Mammary epithelial cell (primary cell): Measurements from ENCODE around the gene ARMC9.

Source experiments
- EZH2 ChIP-seq: IDR thresholded peaks from 2 replicates; pipeline ENCODE4 v1.6.1; 2012; ENCODE audit warnings: low read length, inconsistent platforms, borderline replicate concordance
- TF ChIP-seq, protein P1 (sequence below), 2 donors: IDR thresholded peaks in 1 of 2; conservative IDR thresholded peaks in 1 of 2; 2 replicates each; pipeline ENCODE4 v1.5.1; 2011 to 2012; ENCODE audit warnings: inconsistent platforms in 2 of 2, low read length in 2 of 2, mild to moderate bottlenecking in 2 of 2, control low read depth in 1 of 2, low read depth in 1 of 2; ENCODE audit not compliant: insufficient read depth in 1 of 2; ENCODE audit errors: extremely low read depth in 1 of 2

DNA sequence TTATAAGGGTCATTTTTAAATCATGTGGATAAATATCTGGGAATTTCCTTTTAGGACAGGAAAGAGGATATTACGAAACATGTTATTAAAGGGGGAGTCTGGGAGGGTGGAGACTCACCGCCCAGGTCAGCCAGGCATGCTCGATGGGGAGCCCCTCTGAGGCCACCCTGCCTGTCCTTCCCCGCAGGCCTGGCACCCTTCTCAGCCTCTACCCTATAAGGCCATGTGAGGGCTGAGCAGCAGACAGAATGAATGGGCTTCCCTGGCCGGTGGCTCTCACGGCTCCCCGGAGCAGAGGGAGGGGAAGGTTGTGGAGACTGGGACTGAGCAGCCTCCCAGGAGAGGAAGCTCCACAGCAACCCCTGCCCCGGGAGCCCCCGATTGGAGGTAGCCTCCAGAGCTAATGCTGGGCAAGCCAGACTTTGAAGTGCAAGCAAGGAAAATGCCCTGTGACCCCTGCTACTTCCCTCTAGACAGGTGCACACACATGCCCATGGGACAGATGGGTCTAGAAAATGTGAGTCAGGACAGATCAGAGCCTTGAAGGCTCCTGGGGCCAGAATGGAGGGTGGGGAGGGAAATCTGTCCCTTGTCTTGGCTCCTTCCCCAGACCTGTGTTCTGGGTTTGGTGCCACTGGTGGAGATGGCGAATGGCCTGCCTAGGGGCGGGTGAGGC is 13.2 kb upstream of the ARMC9 start:
- TF ChIP-seq, protein P1, sequence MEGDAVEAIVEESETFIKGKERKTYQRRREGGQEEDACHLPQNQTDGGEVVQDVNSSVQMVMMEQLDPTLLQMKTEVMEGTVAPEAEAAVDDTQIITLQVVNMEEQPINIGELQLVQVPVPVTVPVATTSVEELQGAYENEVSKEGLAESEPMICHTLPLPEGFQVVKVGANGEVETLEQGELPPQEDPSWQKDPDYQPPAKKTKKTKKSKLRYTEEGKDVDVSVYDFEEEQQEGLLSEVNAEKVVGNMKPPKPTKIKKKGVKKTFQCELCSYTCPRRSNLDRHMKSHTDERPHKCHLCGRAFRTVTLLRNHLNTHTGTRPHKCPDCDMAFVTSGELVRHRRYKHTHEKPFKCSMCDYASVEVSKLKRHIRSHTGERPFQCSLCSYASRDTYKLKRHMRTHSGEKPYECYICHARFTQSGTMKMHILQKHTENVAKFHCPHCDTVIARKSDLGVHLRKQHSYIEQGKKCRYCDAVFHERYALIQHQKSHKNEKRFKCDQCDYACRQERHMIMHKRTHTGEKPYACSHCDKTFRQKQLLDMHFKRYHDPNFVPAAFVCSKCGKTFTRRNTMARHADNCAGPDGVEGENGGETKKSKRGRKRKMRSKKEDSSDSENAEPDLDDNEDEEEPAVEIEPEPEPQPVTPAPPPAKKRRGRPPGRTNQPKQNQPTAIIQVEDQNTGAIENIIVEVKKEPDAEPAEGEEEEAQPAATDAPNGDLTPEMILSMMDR (conservative IDR thresholded peaks at IDR 0.05 in 1 of 2, IDR thresholded peaks at IDR 0.05 in 1 of 2; ENCODE audit: extremely low read depth in 1 of 2, insufficient read depth in 1 of 2, low read depth in 1 of 2, low read length in 2 of 2) = no peak
- no peak for TF ChIP-seq EZH2
